GM18868 (cell line): Measurements from ENCODE around the gene CEP63.

Source experiments
- ATAC-seq: cut with Tn5 transposase; IDR thresholded peaks from one replicate; pipeline ENCODE4 v1.9.1; 2021; ENCODE audit warnings: mild to moderate bottlenecking, moderate library complexity; ENCODE audit not compliant: unreplicated experiment

The CEP63 gene

DNA sequence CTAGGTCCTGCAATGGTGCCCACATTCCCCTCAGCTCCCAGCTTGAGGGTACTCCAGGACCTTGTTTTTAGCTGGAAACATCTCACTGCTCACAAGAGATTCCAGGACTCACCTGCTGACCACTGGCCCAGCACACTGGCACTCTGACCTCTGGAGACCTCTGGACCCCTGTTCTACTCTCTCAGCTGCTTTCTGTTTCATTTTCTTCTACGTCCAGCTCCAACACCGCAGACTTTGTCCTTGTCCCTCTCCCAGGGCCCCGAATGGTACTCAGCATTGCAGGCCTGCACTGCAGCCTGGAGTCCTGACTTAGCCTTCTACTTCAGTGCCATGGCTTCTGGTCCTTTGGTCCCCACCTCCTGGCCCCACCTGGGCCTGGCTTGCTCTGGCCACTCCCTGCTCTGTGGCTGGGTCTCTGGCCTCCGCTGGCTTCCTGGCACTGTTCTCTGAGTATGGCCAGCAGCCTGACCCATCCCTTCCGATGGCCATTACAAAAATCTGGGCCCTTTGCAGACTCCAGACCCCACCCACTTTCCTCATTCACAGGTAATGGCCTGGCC lies 137.0 kb downstream of the CEP63 start:
- no peak for ATAC-seq

DNA sequence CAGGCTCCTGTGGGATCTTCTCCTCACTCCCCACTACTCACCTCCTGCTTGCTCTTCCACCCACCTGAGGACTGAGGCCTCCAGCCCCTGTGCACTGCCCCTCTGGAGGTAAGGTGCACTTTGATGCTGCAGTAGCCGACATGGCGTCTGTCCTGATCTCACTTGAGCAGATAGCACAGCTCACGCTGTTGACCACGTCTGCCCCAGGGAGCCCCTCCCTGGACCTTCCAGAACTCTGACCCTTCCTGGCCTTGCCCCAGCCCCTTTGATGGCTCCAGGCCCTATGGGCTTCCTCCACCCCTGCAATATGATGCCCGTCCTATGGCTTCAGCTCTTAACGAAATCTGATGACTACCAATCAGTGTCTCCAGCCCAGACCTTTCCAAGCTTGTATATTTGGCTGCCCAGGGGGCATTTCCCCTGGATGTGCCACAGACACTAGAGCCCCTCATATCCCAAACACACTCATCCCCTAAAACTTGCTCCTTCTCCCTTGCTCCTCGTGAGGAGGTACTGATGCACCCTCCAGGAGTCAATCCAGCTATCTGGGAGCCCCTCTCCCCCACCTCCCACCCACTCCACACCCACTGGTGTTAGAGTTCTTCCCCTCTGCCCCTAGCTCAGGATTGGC lies 137.9 kb downstream of the CEP63 start:
- no peak for ATAC-seq
